Measurements from ENCODE around the gene IPO13. TPM values are rescaled to one million over a fixed set of nuclear protein-coding genes. Genes with fewer than 3 reads are reported as not detected.

The IPO13 gene
- total and polyA plus RNA-seq, 12 donors, result 25.2 to 74.5 (median 56.8) TPM

- ATAC-seq (peak; percentile 18 to 69 (median 62)), DNase-seq (peak; percentile 59 to 63)
- H3K27ac ChIP-seq, result peak overlapping the region; percentile 90 to 100 (median 97)
- H3K27me3 ChIP-seq, result no peaks in the 10 kb centered on the region
- H3K4me3 ChIP-seq, result peak overlapping the region; percentile 53 to 94 (median 72)
- 3 to 5% methylated on average over 27 of the region's 27 CpGs for WGBS, 2 donors
- no peaks in the 10 kb centered on the region for H3K9me3 ChIP-seq
- intact Hi-C loops (cut with DNase I), result loop anchor here in 3 of 10 donors (2.0 to 5.0 kb wide), 3 partner anchors 22 to 240 kb away; partner anchors contain the start of genes ATP6V0B (in 1 of the 3) and ST3GAL3 (in 1 of the 3)
- peaks cover 16 to 69% (median 52%) of the 10 kb centered on the region in 9 donors for H3K4me1 ChIP-seq
- H3K36me3 ChIP-seq, result peaks cover 0 to 27% (median 0%) of the 10 kb centered on the region in 9 donors
- TF ChIP-seq CTCF (IDR thresholded peaks at IDR 0.05), result no peak
Measured at GRCh38 chr1:43947061-43947873, 517 bp downstream of the IPO13 start.

- Histone ChIP-seq H3K4me3 (peak overlapping the region; percentile 53 to 94 (median 72)), H3K4me1 (peaks cover 16 to 76% (median 54%) of the 10 kb centered on the region in 9 donors), H3K36me3 (peaks cover 0 to 27% (median 0%) of the 10 kb centered on the region in 9 donors), H3K9me3 (no peaks in the 10 kb centered on the region), H3K27me3 (no peaks in the 10 kb centered on the region), H3K27ac (peak overlapping the region in 9 of 10 donors; percentile 90 to 100 (median 97))
- WGBS, 2 donors, result 21 to 33% methylated on average over 3 of the region's 3 CpGs
- intact Hi-C loops (cut with DNase I), result loop anchor here in 3 of 10 donors (2.0 to 5.0 kb wide), 3 partner anchors 21 to 241 kb away; partner anchors contain the start of genes ATP6V0B (in 1 of the 3) and ST3GAL3 (in 1 of the 3)
- no peak for ATAC-seq
- no peak for TF ChIP-seq CTCF (IDR thresholded peaks at IDR 0.05)
- no peak for DNase-seq
Measured at GRCh38 chr1:43947874-43948437, 1.2 kb downstream of the IPO13 start.

- intact Hi-C loops (cut with DNase I), result loop anchor here in 1 of 10 donors (5.0 kb wide), 1 partner anchor 242 kb away; the partner anchor contains the start of gene ST3GAL3
- Histone ChIP-seq H3K27me3 (no peaks in the 10 kb centered on the region), H3K4me3 (no peak overlapping the region), H3K36me3 (peaks cover 0 to 22% (median 0%) of the 10 kb centered on the region in 9 donors), H3K27ac (peak overlapping the region in 6 of 10 donors; percentile 18 to 97 (median 40)), H3K4me1 (peaks cover 16 to 91% (median 68%) of the 10 kb centered on the region in 9 donors), H3K9me3 (no peaks in the 10 kb centered on the region)
- ATAC-seq, result peak in 5 of 8 donors; percentile 5 to 26 (median 8)
- peak; percentile 39 to 43 for DNase-seq
- TF ChIP-seq CTCF (IDR thresholded peaks at IDR 0.05), result peak in 1 of 9 donors; percentile 4
- 49 to 63% methylated on average over 13 of the region's 13 CpGs for WGBS, 2 donors
Measured at GRCh38 chr1:43949678-43950077, 2.9 kb downstream of the IPO13 start.
